ENCODE measurements around the gene HK2.
"Not testable (repeated sequence)": the region's sequence is repeated elsewhere in the genome, so short reads cannot be mapped to it uniquely, and the experiment has no call there.

Gene HK2

DNA sequence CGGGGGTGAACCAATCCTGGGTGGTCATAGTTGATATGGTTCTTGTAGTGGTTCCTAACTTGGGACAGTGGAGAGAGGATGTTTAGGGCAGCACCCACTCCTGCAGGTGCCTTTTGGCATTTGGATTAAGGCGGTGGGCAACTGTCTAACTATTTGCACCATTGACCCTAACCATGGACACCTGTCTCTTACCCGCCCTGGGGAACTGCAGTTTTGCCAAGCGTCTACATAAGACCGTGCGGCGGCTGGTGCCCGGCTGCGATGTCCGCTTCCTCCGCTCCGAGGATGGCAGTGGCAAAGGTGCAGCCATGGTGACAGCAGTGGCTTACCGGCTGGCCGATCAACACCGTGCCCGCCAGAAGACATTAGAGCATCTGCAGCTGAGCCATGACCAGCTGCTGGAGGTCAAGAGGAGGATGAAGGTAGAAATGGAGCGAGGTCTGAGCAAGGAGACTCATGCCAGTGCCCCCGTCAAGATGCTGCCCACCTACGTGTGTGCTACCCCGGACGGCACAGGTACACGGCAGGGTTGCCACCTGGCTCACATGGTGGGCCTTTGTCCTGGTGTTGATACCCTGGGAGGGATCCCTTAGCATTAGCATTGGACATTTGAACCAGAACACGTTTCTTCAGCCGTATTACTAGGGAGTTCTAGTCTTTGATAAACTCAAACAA, 46.3 kb downstream of the HK2 start:
- DNase-seq: no peak

DNA sequence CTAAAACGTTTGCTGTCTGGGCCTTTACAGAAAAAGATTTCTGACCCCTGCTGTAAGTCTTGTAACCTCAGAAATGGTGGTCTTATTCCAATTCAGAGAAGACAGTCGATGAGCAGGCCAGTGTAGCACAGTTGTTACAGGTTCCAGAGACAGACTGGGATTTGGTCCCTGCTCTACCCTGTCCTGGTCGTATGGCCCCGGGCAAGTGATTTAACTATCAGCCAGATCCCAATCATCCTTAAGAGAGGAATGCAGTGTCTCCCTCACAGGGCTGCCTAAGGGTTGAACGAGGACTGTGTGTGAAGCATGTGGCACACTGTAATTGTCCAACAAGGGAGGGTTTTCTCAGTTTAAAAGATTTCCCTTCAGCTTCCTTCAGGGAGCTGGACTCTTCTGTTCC, 47.2 kb downstream of the HK2 start:
- DNase-seq: no peak

DNA sequence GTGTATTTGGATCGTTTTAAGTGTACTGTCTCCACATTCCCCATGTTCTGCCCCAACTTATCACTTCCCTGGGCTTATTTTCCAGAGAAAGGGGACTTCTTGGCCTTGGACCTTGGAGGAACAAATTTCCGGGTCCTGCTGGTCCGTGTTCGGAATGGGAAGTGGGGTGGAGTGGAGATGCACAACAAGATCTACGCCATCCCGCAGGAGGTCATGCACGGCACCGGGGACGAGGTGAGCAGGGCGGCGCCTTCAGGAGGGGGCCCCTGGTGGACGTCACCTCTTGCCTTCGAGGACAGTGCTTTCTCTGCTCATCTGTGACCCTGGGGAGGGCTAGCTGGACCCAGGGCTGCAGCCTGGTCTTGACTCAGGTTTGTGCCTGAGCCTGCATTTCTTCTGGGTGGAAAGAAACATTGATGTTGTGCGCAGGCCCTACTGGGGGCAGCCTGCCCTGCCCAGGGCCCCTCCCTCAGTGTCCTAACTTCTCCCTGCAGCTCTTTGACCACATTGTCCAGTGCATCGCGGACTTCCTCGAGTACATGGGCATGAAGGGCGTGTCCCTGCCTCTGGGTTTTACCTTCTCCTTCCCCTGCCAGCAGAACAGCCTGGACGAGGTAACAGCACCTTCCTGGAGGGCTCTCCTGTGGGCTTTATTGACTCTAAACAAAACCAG, 47.8 kb downstream of the HK2 start:
- no peak for DNase-seq

DNA sequence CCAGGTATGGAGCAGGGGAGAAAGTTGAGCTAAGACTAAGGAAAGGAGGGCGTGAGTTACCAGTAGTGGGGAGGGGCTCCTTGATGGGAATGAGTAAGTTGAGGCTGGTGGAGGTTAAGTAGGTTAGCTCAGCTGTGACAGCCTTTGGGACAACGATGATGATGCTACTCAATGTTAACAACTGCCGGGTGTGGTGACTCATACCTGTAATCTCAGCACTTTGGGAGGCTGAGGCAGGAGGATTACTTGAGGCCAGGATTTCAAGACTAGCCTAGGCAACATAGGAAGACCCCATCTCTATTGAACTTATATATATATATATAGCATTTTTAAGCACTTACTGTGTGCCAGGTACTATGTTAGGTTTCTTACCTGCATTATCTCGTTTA, 48.4 kb downstream of the HK2 start:
- DNase-seq: no peak

DNA sequence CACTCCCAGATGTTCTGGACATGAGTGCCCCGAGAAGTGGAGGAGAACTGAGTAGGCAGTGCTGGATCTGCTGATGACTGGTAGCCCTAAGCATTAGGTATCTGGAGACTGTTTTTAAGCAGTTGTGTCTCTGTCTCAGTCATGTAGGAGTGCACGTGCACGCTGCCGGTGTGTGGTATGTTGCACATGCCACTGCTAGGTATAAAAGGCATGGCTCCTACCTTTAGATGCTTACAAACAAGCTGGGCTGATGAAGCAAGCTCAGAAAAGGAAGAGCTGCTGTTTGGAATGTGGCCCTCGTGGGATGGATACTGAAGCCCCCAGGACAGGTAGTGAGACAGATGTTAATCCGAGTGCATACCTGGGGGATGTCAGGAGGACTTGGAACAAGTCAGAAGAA, 49.1 kb downstream of the HK2 start:
- no peak for DNase-seq

DNA sequence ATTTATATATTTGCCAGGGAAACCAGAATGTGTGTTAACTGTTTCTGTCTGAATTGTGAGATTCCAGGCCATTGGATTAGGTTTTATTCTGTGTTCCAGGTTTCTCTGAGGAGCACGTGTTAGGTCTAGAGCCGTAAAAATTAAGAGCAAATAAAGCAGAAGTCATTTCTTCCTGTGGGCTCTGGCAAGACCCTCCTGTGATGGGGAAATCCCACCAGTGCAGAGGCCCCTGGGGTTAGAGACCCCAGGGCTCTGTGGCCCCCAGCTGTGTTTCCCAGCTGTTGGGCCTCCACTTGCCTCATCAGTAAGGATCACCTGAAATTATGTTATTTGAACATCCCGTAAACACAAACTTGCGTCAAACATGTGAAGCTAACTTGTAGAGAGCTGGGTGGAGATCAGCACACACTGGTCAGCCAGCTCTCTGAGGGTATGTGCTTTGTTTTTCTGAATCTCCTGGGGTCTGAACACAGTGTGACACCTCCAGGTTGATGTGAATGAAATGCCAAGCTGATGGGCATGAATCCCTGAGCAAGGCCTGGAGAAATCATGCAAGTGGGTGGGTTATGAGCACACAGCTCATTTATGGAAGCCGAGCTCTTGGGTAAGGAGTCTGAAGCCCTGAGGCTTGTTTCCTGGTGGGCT, 50.3 kb downstream of the HK2 start:
- DNase-seq: no peak

DNA sequence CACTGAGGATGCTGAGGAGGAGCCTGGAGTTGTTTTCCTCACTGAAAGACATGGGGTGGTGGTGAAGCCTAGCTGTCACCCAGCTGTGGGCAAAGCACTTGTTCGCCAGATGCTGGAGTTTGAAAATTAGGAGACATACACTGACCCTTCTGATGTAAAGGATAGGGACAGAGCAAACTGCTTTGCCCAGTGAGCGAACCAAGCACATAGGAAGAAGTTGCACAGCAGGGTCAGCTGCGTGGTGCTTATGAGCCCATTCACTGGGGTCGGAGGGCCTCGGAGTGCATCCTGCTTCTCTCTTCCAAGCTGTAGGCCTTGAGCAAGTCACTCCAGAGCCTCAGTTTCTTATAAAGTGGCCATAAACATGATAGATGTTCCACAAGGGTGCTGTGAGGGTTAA, 50.9 kb downstream of the HK2 start:
- no peak for DNase-seq

DNA sequence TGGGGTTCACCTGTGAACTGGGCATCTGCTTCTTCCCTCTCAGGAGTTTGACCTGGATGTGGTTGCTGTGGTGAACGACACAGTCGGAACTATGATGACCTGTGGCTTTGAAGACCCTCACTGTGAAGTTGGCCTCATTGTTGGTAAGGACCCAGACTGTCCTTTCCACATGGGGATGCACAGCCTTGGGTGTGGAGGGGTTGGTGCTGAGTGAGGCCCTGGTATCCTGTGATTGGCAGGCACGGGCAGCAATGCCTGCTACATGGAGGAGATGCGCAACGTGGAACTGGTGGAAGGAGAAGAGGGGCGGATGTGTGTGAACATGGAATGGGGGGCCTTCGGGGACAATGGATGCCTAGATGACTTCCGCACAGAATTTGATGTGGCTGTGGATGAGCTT, 52.3 kb downstream of the HK2 start:
- no peak for DNase-seq

DNA sequence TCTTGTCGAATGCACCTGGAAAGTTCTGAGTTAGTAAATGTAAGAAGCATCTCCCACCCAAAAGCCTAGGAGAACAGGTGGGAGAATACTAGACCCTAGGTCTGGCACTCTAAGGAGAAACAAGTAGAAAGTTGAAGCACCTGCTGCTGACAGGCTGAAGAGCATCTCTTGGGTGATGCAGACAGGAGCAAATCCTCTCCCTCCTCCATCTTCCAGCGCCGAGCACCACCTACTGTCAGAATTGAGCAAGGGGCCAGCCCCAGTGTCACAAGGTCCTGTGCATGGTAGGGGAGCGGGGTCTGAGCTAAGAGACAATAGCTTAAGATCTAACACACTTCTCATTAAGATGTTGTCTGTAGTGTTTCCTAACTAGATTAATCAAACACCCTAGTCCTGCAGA, 52.9 kb downstream of the HK2 start:
- DNase-seq: no peak

DNA sequence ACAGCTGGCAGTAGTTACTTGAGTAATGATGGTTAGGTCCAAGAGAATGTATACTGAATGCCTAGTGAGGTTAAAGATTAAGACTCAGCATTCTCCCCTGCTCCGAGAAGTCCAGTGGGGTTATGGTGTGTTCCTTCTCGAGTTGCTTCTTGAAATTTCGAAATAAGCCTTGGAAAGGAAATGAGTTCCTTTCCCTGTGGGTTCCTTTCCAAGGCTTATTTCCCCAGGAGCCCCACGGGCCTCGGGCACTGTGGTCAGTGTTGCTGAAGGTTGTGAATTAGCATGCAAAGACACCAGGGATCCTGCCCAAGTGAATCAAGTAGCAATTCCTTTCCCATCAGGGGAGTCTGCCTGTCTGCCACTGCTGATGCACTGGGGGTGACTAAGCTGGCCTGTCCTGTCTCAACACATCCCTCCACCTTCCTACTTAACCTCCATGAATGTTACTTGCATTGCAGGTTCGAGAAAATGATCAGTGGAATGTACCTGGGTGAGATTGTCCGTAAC, 53.6 kb downstream of the HK2 start:
- no peak for DNase-seq

DNA sequence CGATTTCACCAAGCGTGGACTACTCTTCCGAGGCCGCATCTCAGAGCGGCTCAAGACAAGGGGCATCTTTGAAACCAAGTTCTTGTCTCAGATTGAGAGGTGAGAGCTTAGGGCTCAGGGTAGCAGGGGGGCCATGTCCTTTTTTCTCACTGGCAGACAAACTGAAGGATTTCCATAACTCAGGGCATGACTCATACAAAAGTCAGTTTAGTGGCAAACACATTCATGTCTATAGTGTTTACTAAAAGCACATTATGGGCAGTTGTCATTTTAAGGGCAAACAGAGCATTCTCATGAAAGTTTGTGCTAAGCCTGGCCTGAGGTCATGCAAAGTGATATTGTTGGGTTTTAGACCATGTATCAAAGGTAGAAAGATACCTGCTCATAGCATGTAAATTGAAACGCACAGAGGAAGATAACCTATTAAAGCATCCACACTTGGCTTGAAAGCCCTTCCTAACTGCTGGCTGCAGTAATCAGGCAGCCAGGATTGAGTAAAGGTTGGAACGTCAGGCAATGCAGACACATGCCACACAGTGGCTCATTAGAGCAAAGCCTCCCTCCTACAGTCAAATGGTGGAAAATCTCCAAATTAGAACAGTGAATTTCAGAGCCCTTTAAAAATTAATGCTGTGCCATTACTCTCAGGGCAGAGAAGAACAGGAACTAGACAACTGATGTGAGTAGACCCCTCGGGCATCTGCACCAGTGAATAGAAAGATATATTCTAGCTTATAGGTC, 54.2 kb downstream of the HK2 start:
- DNase-seq: no peak

DNA sequence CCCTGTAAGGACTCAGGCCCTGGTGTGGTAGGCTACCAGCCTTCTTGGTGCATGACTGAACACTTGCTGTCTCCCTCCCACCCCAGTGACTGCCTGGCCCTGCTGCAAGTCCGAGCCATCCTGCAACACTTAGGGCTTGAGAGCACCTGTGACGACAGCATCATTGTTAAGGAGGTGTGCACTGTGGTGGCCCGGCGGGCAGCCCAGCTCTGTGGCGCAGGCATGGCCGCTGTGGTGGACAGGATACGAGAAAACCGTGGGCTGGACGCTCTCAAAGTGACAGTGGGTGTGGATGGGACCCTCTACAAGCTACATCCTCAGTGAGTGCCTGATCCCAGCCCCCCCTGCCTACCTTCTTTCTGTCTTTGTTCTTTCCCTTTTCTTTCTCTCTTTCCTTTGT, 55.2 kb downstream of the HK2 start:
- DNase-seq: no peak

DNA sequence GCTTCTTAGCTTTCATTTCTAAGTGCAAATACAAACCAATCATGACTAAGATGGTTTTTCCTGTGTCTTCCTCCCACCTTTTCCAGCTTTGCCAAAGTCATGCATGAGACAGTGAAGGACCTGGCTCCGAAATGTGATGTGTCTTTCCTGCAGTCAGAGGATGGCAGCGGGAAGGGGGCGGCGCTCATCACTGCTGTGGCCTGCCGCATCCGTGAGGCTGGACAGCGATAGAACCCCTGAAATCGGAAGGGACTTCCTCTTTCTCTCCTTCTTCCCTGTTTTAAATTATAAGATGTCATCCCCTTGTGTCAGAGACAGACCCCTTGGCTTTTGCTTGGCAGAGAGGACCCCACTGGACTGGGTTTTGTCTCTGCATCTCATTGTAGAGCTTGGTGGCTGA, 56.8 kb downstream of the HK2 start:
- DNase-seq: no peak

DNA sequence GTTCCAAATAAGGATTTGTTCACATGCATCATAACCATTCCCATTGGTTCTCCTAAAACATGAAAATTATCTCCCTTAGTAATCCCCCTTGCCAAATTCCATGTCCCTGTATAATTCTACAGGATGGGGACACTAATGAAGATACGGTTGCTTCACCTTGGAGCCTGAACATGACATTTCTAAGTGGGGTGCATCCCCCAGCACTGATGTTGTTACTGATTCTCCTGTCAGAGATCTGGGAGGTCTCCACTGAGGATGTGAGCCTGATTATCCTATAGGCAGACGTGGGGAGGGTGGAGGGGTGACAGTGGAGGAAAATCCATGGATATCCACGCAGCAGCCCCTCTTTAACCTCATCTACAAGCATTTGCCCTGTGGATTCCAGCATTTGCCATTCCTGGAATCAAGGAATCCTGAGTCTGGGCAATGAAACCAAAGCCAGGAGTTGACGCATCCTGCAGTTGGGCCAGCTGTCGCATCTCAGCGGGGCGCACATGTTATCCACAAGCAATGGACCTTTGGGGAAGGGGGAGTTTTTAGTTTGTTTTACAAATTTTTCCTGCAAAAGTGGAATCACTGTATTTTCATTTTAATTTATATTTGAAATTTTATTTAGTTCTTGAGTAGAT, 57.3 kb downstream of the HK2 start:
- no peak for DNase-seq

DNA sequence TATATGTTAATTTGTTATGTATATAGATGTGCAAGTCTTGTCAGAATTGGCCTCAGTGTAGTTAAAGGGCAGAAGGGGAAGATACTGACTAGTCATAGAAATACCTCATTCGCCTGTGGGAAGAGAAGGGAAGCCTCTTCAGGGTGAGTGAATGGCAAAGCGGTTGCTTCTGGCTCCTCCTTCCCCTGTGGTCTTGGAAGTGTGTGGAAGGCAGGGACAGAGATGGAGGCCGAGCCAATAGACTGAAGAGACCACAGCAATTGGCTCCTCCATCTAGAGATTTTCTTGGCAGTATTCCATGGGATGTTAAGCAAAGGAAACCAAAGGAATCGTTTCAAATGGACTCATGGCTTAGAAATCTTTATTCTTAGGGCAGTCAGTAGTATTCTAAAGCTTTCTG, 57.9 kb downstream of the HK2 start:
- not testable (repeated sequence) for DNase-seq

DNA sequence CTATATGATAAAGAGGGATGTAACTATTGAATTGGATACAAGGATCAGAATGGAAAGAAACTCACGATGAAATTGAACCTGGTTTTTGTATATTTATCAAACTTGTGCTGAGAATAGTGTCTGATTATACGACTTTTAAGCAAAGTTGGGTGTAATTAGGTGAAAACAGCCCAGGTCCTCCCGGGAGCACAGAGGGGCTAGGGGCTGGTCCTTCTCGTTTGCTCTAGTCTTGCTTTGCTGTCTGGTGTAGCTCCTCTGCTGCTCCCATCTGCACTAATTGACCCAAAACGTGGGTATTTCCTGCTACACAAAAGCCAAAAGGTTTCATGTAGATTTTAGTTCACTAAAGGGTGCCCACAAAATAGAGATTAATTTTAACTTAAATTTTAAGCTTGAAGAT, 58.7 kb downstream of the HK2 start:
- DNase-seq: no peak

DNA sequence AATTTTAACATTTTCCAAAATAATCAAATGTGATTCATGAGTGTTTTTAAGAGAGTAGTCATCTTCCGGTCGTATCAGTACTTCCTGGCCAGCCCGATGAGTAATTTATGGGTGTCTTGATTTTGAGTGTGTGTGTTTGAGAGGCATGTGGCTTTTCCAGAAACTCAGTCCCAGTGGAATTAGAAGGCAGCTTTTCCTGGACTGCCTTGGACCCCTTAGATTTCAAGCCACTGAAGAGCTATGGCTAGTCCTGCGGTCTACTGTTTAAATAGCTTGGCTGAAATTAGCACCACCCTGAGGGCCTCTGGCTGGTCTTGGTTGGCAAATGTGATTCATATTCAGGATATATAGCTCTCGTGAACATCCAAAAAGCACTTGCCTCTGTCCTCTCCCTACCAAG, 59.4 kb downstream of the HK2 start:
- no peak for DNase-seq

DNA sequence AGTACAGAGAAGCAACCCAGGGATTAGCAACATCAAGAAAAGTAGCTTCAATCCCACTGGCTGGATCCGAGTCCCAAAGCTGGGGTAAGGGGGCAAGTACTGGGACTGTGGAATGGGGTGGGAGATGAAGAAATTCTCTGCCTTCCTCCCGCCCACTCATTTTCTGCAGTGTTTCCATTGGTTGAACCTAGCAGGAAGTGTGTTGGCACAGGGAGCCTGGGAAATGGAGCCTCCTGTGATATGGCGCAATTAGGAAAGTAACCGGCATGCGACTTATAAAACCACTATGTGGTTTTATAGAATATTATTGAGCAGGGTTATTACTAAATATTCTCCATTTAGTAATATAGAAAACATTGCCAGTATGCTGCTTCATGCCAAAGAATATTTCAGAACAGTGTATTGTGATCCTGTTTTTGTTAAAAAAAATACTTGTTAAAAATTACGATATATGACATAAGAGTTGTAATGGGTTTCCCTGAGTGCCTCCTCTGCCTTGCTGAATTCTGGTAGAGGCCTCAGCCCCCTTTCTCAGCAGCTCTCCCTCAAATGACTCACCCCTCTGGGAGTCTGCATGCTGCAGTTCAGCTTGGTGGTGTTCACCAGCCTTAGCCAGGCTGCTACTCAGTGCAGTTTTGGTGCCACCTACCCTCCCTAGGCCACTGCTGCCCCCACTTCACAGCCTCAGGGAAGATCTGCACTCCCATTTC, 60.5 kb downstream of the HK2 start:
- no peak for DNase-seq

DNA sequence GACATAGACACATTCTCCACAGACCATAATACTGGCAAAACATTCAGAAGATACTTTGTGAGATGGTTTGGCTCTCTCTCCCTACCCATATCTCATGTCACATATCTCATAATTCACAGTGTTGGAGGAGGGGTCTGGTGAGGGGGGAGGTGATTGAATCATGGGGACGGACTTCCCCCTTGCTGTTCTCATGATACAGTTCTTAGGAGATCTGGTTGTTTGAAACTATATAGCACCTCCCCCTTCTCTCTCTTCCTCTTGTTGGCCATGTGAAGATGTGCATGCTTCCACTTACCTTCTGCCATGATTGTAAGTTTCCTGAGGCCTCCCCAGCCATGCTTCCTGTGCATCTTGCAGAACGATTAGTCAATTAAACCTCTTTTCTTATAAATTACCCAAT, 61.1 kb downstream of the HK2 start:
- no peak for DNase-seq

DNA sequence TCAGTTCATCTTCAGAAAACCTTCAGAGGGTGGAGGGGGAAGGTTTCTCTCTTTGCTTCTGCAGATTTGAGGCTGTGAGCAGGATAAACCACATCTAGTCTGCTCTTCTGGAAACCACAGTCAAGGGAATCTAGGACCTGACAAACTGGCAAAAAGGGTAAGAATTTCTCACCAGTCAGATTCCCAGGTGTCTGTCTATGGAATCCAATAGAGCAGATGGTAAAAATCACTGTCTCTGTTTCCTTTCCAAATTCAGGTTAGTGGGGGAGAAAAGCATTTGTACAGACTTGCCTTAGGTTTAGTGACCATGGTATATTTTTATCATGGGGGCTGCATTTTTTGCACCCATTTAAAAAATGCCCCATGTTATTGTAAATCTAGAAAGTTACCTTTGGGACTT, 62.3 kb downstream of the HK2 start:
- no peak for DNase-seq

DNA sequence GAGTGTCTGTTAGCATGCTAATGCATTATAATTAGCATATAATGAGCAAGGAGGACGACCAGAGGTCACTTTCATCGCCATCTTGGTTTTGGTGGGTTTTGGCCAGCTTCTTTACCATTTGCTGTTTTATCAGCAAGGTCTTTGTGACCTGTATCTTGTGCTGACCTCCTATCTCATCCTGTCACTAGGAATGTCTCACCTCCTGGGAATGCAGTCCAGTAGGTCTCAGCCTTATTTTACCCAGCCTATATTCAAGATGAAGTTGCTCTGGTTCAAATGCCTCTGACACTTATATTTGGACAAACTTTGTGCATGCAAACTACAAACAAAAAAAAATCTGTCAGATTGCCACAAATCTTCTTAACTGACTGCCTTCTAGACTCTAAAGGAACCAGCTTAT, 66.3 kb downstream of the HK2 start:
- not testable (repeated sequence) for DNase-seq

DNA sequence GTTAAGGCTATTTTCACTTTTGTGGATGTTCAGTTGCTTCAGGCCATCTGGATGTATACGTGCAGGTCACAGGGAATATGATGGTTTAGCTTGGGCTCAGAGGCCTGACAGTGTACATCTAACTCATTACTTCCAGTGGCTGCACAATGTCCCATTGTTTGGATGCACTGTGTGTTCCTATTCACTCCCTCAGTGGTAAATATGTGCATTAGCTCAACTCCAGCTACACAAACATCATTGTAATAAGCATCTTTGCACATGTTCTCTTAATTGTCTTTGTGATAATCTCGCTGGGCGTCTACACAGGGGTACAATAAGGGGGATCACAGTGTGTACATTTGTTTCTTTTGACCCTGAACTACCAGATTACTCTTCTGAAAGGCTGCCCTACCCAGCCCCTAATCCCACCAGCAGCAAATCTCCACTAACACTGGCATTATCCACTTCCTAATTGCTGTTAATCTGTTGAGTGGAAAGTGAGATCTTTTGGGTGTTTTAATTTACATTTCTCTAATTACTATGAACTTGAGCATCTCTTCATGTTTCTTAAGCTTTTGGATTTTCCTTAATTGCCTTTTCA, 68.4 kb downstream of the HK2 start:
- DNase-seq: no peak

Measured in CD4-positive, alpha-beta T cell treated with Interleukin-10 for 1 hour (primary cell).